Neural crest cell (in vitro differentiated cells): Measurements from ENCODE around the gene OR12D2. TPM values are rescaled to one million over a fixed set of nuclear protein-coding genes. Genes with fewer than 3 reads are reported as not detected.

ENCODE experiments used
- DNase-seq: peaks from one replicate; pipeline ENCODE4 v3.0.0; 2021; ENCODE audit warnings: low read depth, mixed read lengths, low spot score
- H3K27ac Mint-ChIP-seq: one replicate; pipeline ENCODE4 v1.8.0; 2021; ENCODE audit warnings: mild to moderate bottlenecking, mixed read lengths; ENCODE audit not compliant: unreplicated experiment
- H3K27me3 Mint-ChIP-seq: 2 replicates; pipeline ENCODE4 v1.8.0; 2021; ENCODE audit warnings: low read depth, mild to moderate bottlenecking, mixed read lengths
- H3K36me3 Mint-ChIP-seq: 2 replicates; pipeline ENCODE4 v1.8.0; 2021; ENCODE audit warnings: low read depth, mild to moderate bottlenecking, mixed read lengths
- H3K4me1 Mint-ChIP-seq: 2 replicates; pipeline ENCODE4 v1.8.0; 2021; ENCODE audit warnings: mixed read lengths
- H3K4me3 Mint-ChIP-seq: one replicate; pipeline ENCODE4 v1.8.0; 2021; ENCODE audit warnings: mild to moderate bottlenecking, mixed read lengths
- H3K9me3 Mint-ChIP-seq: 2 replicates; pipeline ENCODE4 v1.8.0; 2021; ENCODE audit warnings: mixed read lengths
- CTCF ChIP-seq: fragments of 200-600 bp; sonication (generic); conservative IDR thresholded peaks from 2 replicates; pipeline ENCODE4 v1.5.0; 2021; ENCODE audit warnings: antibody characterized with exemption, mild to moderate bottlenecking
- total RNA-seq: library from RNA; stranded (reverse); gene quantifications from 2 replicates; pipeline ENCODE4 v1.2.1, GENCODE V29; 2021

Gene OR12D2
- total RNA-seq, 1 donor from 2014 or later: not detected

GRCh38 chr6:29376003-29376402, 19.4 kb upstream of the OR12D2 start:
- no peaks in the 10 kb centered on the region for H3K9me3 Mint-ChIP-seq
- DNase-seq: no peak
- H3K27ac Mint-ChIP-seq: no peak overlapping the region
- no peaks in the 10 kb centered on the region for H3K4me1 Mint-ChIP-seq
- no peak overlapping the region for H3K4me3 Mint-ChIP-seq
- peak; percentile 54 for TF ChIP-seq CTCF
- no peaks in the 10 kb centered on the region for H3K27me3 Mint-ChIP-seq
- no peaks in the 10 kb centered on the region for H3K36me3 Mint-ChIP-seq

- Mint-ChIP-seq H3K9me3 (peaks cover 2% of the 10 kb centered on the region), H3K36me3 (no peaks in the 10 kb centered on the region), H3K4me3 (no peak overlapping the region), H3K27ac (no peak overlapping the region), H3K4me1 (no peaks in the 10 kb centered on the region), H3K27me3 (peaks cover 14% of the 10 kb centered on the region)
- DNase-seq: no peak
- TF ChIP-seq CTCF: no peak
Observed at GRCh38 chr6:29388533-29388932, 6.9 kb upstream of the OR12D2 start.

- Mint-ChIP-seq H3K4me3 (no peak overlapping the region), H3K27ac (no peak overlapping the region), H3K4me1 (no peaks in the 10 kb centered on the region), H3K9me3 (peaks cover 2% of the 10 kb centered on the region), H3K27me3 (peaks cover 18% of the 10 kb centered on the region), H3K36me3 (no peaks in the 10 kb centered on the region)
- no peak for TF ChIP-seq CTCF
- no peak for DNase-seq
Observed at GRCh38 chr6:29399525-29399924, 4.1 kb downstream of the OR12D2 start.

GRCh38 chr6:29403801-29404200, 8.4 kb downstream of the OR12D2 start:
- Mint-ChIP-seq H3K4me3 (no peak overlapping the region), H3K4me1 (no peaks in the 10 kb centered on the region), H3K27ac (no peak overlapping the region), H3K36me3 (no peaks in the 10 kb centered on the region), H3K27me3 (peaks cover 2% of the 10 kb centered on the region), H3K9me3 (peaks cover 5% of the 10 kb centered on the region)
- no peak for DNase-seq
- TF ChIP-seq CTCF: no peak

- Mint-ChIP-seq H3K4me1 (no peaks in the 10 kb centered on the region), H3K9me3 (peaks cover 15% of the 10 kb centered on the region), H3K27me3 (peaks cover 25% of the 10 kb centered on the region), H3K36me3 (peaks cover 3% of the 10 kb centered on the region), H3K27ac (no peak within 1 kb of the TSS), H3K4me3 (no peak within 1 kb of the TSS)
- no peak for DNase-seq
- peak; percentile 29 for TF ChIP-seq CTCF
Observed at GRCh38 chr6:29414588-29414987, 19.2 kb downstream of the OR12D2 start, which contains the start of gene OR12D1. OR12D1 (plus strand) TSS chr6:29414928.

GRCh38 chr6:29419516-29419915, 24.1 kb downstream of the OR12D2 start:
- Mint-ChIP-seq H3K27me3 (peaks cover 10% of the 10 kb centered on the region), H3K36me3 (no peaks in the 10 kb centered on the region), H3K27ac (no peak overlapping the region), H3K4me1 (no peaks in the 10 kb centered on the region), H3K9me3 (no peaks in the 10 kb centered on the region), H3K4me3 (no peak overlapping the region)
- no peak for TF ChIP-seq CTCF
- no peak for DNase-seq
